Right ventricle myocardium inferior (tissue), 1 donor: ENCODE data around the gene RXRA. TPM values are rescaled to one million over a fixed set of nuclear protein-coding genes. Genes with fewer than 3 reads are reported as not detected.

ENCODE experiments used
- ATAC-seq: fragments of 200-7000 bp; cut with Tn5 transposase; one replicate; pipeline ENCODE4 v1.9.1; 2020; ENCODE audit warnings: mild to moderate bottlenecking, moderate library complexity
- DNase-seq: peaks from one replicate; pipeline ENCODE4 v3.0.0; 2021; ENCODE audit errors: missing footprints
- intact Hi-C: fragments of 100-400 bp; cut with DNase I; formaldehyde crosslinking; loops from one replicate; pipeline ENCODE4 v1.11.0; 2022
- total RNA-seq: library from RNA; stranded (reverse); fragmentation: NEBNext Ultra II Directional; extraction: Animal tissue kit (Norgen Biotek cat#: 25700); gene quantifications from one replicate; pipeline ENCODE4 v1.2.1, GENCODE V29; 2021
- donor health status: DM: no; HTN: yes; CAD: no; lungs with severe emphysema.

The RXRA gene
- total RNA-seq, 1 donor from 2014 or later = 91.1 TPM

GRCh38 chr9:134410835-134411217, 84.6 kb downstream of the RXRA start:
- DNase-seq = no peak
- ATAC-seq = no peak
- intact Hi-C loops = no loop called here

GRCh38 chr9:134411440-134412297, 85.4 kb downstream of the RXRA start:
- no peak for DNase-seq
- intact Hi-C loops = no loop called here

GRCh38 chr9:134412298-134412711, 86.0 kb downstream of the RXRA start:
- ATAC-seq (no peak), DNase-seq (no peak)
- intact Hi-C loops = no loop called here

More at GRCh38 chr9:134411440-134412297, 85.4 kb downstream of the RXRA start:
- no peak for ATAC-seq

- DNase-seq (no peak), ATAC-seq (no peak)
- intact Hi-C loops = no loop called here
Observed at GRCh38 chr9:134413112-134413715, 87.0 kb downstream of the RXRA start.

GRCh38 chr9:134413890-134414623, 87.8 kb downstream of the RXRA start:
- intact Hi-C loops = no loop called here
- ATAC-seq = peak; percentile 60
- DNase-seq = peak; percentile 90

- ATAC-seq (no peak), DNase-seq (no peak)
- intact Hi-C loops = no loop called here
Observed at GRCh38 chr9:134414900-134415425, 88.7 kb downstream of the RXRA start.

GRCh38 chr9:134416385-134417015, 90.2 kb downstream of the RXRA start:
- no peak for ATAC-seq
- intact Hi-C loops = no loop called here
- DNase-seq = no peak

GRCh38 chr9:134418354-134418753, 92.1 kb downstream of the RXRA start:
- peak; percentile 20 for ATAC-seq
- no peak for DNase-seq
- intact Hi-C loops = no loop called here

GRCh38 chr9:134419000-134419683, 92.9 kb downstream of the RXRA start:
- intact Hi-C loops = no loop called here
- DNase-seq = no peak
- no peak for ATAC-seq

GRCh38 chr9:134419684-134420076, 93.4 kb downstream of the RXRA start:
- intact Hi-C loops = no loop called here
- DNase-seq (no peak), ATAC-seq (no peak)

- no peak for ATAC-seq
- no peak for DNase-seq
- intact Hi-C loops = no loop called here
Observed at GRCh38 chr9:134420281-134420845, 94.1 kb downstream of the RXRA start.

- intact Hi-C loops = no loop called here
- ATAC-seq (no peak), DNase-seq (no peak)
Observed at GRCh38 chr9:134420974-134421432, 94.7 kb downstream of the RXRA start.

- ATAC-seq = no peak
- DNase-seq = no peak
- intact Hi-C loops = no loop called here
Observed at GRCh38 chr9:134421888-134422287, 95.6 kb downstream of the RXRA start.

GRCh38 chr9:134422301-134423090, 96.2 kb downstream of the RXRA start:
- DNase-seq (no peak), ATAC-seq (peak; percentile 37)
- intact Hi-C loops = no loop called here

- intact Hi-C loops = no loop called here
- DNase-seq = no peak
- no peak for ATAC-seq
Observed at GRCh38 chr9:134423166-134423565, 96.9 kb downstream of the RXRA start.

GRCh38 chr9:134423749-134424148, 97.5 kb downstream of the RXRA start:
- ATAC-seq = no peak
- intact Hi-C loops = no loop called here
- DNase-seq = no peak

- peak; percentile 58 for DNase-seq
- ATAC-seq = no peak
- intact Hi-C loops = no loop called here
Observed at GRCh38 chr9:134424818-134425217, 98.6 kb downstream of the RXRA start.
